GM08714 (cell line): ENCODE data around the gene GRAMD2A.

Source experiments
- H3K4me3 ChIP-seq: fragments of 200-500 bp; sonication (Bioruptor generic); 2 replicates; pipeline ENCODE4 v1.5.1; 2014; ENCODE audit warnings: mild to moderate bottlenecking, low read length, inconsistent platforms
- ZNF274 ChIP-seq: IDR thresholded peaks from 2 replicates; pipeline ENCODE4 v1.6.1; 2012; ENCODE audit warnings: mild to moderate bottlenecking, low read depth, low read length

The GRAMD2A gene

GRCh38 chr15:72127724-72128322 lies 69.8 kb downstream of the GRAMD2A start:
- no peak overlapping the region for H3K4me3 ChIP-seq
- TF ChIP-seq ZNF274 = no peak

DNA sequence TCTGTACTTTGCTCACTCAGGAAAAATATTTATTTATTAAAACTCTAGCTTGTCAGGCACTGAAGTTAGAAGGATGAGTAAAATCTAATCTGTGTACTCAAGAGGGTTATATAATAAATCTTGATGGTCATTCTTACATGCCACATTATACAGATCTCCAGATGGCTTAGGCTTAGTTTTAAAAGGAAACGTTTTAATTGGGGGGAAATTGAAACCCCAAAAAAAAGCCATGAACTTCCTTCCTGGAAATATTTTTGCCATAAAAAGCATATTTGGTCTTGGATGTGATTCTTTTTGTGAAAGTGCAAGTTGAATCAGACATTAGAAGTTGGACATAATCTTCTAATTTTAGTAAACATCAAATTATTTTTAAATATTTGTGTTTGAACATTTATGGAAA lies 73.4 kb downstream of the GRAMD2A start:
- TF ChIP-seq ZNF274 = no peak
- no peak overlapping the region for H3K4me3 ChIP-seq

GRCh38 chr15:72118017-72118978 lies 79.3 kb downstream of the GRAMD2A start, which contains the start of the genes MYO9A and SENP8:
MYO9A (minus strand) TSS chr15:72118150; CDS start chr15:72046563, 71,587 bp downstream.
SENP8 (plus strand) TSS chr15:72118403; CDS start chr15:72139624, 21,221 bp downstream.
- H3K4me3 ChIP-seq = peak within 1 kb of the TSS; percentile 97
- TF ChIP-seq ZNF274 = no peak

- no peak for TF ChIP-seq ZNF274
- H3K4me3 ChIP-seq = peak overlapping the region; percentile 78
Measured at GRCh38 chr15:72117486-72118016, 80.0 kb downstream of the GRAMD2A start.

- no peak for TF ChIP-seq ZNF274
- H3K4me3 ChIP-seq = peak overlapping the region; percentile 78
Measured at GRCh38 chr15:72116731-72117485, 80.7 kb downstream of the GRAMD2A start.

DNA sequence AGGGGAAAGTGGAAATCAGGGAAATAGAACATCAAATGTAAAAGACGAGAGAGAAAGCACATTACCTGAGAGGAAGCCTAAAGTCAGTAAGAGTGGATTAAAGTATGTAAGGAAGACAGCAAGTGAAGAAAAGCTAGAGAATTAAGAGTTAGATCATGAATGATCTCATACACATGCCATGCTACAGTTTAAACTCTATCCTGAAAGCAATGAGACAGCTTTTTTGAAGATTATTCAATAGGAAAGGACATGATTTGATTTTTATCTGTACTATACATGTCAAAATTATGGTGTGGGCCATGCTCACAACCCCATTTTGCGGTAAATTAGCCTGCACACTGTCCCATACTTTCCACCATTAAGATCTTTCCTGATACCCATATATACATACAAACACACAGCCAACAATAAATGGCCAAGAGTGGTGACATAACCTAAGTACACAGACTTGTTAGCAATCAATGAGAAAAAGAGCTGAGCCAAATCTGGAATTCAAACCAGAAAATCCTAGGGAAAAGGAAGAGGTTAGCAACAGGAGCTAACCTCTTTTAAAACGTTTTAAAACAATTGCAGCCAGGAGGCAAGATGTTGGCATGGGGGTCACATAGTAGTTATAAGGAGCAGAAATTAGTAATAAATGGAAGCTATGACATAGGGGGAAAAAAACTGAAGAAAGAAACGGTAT lies 84.1 kb downstream of the GRAMD2A start:
- no peak for TF ChIP-seq ZNF274
- no peak overlapping the region for H3K4me3 ChIP-seq

- TF ChIP-seq ZNF274 = no peak
Measured at GRCh38 chr15:72112805-72113204, 84.8 kb downstream of the GRAMD2A start.

DNA sequence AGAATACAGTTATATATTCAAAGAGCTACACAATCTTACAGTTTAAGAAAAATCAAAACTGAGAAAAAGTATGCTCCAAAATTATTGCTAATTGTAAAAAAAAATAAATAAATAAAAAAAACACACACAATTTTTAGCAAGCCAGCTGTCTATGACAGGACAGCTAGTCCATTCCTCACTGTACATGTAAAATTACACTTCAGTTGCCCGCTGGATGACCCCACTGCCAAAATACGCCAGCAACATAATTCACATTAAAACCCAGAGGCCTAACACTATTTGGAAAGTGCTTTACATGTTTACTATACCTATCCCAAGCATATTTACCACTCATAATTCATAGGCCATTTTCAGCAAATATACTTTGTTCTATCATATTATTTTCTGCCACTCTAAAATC lies 85.5 kb downstream of the GRAMD2A start:
- no peak for TF ChIP-seq ZNF274
- H3K4me3 ChIP-seq = no peak overlapping the region

More at GRCh38 chr15:72112805-72113204, 84.8 kb downstream of the GRAMD2A start:
- H3K4me3 ChIP-seq = no peak overlapping the region

- H3K4me3 ChIP-seq = no peak overlapping the region
- TF ChIP-seq ZNF274 = no peak
Measured at GRCh38 chr15:72110355-72110754, 87.2 kb downstream of the GRAMD2A start.
